M059J (cell line): Measurements from ENCODE around the gene ORC6. TPM values are rescaled to one million over a fixed set of nuclear protein-coding genes. Genes with fewer than 3 reads are reported as not detected.
"Not testable (repeated sequence)": the region's sequence is repeated elsewhere in the genome, so short reads cannot be mapped to it uniquely, and the experiment has no call there.

ENCODE experiments used
- DNase-seq: peaks from one replicate; pipeline ENCODE4 v3.0.0-alpha.2; 2012; ENCODE audit warnings: low read depth
- total RNA-seq: library from RNA; depleted of rRNA; stranded (reverse); fragments of >200 nt; shearing (Covaris generic); gene quantifications from 2 replicates; pipeline ENCODE4 v1.2.3, GENCODE V29; 2014; rRNA removed

The ORC6 gene, protein sequence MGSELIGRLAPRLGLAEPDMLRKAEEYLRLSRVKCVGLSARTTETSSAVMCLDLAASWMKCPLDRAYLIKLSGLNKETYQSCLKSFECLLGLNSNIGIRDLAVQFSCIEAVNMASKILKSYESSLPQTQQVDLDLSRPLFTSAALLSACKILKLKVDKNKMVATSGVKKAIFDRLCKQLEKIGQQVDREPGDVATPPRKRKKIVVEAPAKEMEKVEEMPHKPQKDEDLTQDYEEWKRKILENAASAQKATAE
- total RNA-seq: 44.9 and 60.6 TPM in 2 replicates

DNA sequence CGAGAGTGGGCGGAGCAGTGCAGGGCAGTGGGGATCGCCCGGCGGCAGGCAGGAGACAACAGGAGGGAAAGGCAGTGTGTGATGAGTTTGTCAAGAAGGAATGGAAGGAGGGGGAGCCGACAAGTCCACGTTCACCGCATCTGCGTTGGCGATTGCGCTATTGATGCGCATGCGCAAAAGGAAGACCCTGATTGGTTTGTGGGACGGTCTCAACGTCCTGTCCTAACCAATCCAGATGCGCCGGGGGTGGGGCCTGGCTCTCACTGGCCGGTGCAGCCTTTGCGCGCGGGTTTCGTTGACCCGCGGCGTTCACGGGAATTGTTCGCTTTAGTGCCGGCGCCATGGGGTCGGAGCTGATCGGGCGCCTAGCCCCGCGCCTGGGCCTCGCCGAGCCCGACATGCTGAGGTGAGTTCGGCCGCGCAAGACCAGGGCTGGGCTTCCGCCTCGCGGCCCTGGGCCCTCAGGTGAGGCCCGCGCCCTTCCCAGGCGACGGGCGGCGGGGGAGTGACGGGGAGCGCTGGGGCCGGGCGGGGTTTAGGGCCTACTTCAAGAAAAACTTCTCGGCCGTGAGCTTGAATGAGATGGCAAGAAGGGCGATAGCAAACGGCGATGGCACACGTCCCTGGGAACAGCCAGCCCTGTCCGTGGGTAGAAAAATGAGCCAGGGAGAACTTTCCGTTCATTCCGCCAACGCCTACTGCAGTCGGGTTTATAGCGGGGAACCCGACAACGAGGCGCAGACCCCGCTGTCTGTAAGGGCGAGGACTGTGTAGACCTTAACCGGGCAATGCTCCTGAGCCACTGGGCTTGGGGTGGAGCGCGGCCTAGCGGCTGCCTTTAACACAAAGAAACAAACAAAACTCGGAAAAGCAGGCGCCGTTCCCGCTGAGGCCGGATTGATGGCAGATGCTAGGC, at the start of gene ORC6:
Gene ORC6 (plus strand): TSS at position 295 of the 916 bp plus-strand sequence. CDS start 47 bp downstream, at position 342.
- DNase-seq: peak; percentile 96

DNA sequence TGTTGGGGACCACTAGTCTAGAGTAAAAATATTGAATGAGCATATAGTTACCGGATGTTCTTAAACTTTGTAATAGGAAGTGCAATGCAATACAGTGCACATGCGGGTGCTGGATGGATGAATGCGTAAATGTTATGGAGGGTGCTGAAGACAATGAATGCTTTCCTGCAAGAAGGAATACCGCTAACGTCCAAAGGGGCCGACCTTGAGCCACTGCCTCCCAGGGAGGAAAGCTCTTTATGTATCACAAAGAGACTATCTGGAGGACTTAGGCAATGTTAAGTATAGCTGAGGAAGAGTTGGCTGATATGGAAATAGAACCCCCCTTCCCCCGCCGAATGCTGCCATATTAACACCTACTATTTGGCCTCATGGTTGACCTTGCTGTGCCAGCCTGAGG, 40.8 kb upstream of the ORC6 start:
- DNase-seq: no peak

DNA sequence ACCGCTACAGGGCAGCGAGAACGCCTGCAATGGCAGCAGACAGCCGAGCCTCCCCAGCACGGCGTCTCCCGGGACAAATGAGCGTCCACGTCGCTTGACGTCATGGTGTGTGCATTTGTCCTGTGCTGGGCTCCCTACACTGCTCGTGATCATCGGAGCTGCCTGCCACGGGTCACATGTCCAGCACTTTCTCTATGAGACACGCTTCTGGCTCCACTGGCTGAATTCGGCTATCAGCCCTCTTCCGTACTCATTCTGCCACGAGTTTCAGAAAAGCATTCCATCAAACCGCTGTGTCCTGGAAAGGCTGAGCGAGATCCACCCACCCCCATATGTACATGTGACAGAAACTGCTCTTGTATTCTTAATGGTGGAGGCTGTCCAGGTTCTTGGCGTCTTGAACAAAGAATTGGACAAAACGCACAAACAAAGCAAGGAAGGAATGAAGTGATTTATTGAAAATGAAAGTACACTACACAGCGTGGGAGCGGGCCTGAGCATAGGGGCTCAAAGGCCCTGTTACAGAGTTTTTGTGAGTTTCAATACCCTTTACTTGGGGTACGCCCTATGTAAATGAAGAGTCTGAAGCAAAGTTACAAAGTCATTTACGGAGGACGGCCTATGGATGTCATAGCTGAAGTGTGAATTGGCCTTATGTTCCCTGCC, 39.7 kb upstream of the ORC6 start:
- DNase-seq: no peak

DNA sequence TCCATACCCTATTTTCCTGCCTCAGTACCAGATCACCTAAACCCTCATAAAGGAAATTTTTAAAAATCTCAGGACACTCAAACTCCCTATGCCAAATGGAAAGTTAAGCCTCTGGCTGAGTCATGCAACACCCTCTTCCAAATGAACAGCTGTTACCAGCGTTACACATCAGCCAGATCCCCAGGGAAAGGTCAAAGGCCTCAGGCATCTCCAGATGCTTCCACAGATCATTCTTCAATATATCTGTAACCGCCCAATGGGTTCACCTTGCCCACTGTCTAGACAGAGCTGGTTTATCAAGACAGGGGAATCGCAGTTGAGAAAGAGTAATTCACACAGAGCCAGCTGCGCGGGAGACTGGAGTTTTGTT, 39.2 kb upstream of the ORC6 start:
- no peak for DNase-seq

DNA sequence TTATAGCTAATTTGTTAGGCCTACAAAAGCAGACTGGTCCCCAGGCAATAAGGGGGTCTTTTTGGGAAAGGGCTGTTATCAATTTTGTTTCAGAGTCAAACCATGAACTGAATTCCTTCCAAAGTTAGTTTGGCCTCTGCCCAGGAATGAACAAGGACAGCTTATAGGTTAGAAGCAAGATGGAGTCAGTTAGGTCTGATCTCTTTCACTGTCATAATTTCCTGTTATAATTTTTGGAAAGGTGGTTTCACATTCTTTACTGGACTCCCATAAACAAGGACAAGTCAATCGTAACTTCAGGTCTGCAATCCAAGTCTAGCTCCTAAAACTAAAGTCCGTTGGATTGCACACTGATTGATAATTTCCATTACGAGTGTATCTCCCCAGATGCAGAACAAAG, 38.2 kb upstream of the ORC6 start:
- DNase-seq: no peak

DNA sequence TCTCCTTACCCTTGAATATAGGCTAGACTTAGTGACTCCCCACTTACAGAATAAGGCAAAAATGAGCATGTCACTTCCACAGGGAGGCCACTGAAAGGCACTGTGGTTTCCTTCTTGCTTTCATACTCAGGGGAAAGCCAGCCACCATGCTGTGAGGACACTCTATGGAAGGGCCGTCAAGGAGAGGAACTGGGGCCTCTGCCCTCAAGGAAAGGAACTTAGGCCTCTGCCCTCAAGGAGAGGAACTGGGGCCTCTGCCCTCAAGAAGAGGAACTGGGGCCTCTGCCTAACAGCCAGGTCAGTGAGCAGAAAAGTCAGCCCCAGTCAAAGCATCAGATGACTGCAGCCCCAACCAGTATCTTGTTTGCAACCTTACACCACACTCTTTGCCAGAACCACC, 30.5 kb upstream of the ORC6 start:
- DNase-seq: no peak

DNA sequence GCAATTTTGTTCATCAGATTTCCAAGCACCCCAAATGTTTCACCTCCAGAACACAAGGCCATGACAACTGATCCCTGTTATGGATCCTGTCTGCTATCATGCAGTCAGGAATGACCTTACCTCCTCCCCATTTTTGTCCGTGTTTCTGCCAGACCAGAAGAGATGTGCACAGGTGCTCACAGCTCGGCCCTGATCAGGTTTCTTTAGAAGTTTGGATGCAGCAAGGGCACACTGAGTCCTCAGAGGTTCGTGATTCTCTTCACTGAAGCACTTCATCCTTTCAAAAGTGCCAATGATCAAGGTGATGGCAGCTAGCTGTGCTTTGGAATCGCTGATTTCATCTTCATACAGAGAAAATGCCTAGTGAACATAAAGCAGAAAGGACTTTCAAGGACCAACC, 27.3 kb upstream of the ORC6 start:
- no peak for DNase-seq

DNA sequence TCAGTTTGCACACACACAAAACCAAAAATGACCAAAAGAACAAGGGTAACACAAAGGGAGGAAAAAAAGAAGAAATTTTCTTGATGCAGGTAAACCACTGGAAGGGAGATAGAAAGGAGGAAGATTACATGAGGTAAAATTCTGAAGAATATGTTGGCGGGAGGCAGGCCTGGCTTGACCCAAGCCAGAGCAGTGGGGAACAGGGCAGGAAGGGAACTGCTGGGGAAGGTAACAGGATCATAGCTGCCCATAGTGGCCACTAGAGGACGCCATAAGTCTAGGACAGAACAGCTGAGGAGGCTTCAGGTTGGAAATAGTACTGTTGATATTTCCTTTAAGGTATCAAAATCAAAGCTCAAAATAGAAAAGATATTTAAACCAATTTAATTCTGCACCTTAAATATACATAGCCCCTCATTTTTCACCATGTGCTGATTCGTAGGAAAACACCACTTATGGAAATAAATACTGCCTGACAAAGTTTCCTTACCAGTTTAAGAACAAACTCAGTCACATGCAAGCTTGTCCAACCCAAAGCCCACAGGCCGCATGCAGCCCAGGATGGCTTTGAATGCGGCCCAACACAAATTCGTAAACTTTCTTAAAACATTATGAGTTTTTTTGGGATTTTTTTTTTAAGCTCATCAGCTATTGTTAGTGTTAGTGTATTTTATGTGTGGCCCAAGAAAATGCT, 16.0 kb upstream of the ORC6 start:
- peak; percentile 61 for DNase-seq

DNA sequence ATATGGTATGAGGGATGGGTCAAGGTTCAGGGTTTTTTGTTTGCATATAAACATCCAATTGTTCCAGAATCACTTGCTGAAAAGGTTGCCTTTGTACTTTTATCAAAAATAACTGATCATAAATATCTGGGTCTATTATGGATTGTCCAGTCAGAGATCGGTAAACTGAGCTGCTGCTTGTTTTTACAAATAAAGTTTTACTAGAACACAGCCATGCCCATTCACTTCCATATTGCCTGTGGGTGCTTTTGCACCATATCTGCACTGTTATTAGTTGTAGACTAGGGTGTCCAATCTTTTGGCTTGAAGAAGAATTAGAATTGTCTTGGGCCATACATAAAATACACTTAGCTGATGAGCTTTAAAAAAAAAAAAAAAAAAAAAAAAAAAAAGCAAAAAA, 11.5 kb upstream of the ORC6 start:
- DNase-seq: not testable (repeated sequence)

DNA sequence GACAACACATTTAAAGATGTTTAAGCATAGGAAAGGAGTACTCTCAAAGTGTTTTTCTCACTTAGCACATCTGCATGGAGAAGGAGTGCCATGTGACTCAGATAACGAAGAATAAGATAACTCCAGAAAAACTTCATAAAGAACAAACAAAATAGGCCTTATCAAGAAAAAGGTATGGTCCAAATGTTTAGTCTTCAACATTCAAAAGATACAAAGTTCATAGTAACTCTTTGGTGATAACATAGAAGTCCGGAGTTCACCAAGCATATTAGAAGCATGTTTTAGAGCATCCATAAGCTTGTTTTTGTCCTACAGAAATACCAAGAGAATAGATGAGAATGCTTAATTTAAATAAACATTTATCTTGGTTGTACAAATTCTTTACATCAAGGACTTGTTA, 7.6 kb upstream of the ORC6 start:
- not testable (repeated sequence) for DNase-seq

DNA sequence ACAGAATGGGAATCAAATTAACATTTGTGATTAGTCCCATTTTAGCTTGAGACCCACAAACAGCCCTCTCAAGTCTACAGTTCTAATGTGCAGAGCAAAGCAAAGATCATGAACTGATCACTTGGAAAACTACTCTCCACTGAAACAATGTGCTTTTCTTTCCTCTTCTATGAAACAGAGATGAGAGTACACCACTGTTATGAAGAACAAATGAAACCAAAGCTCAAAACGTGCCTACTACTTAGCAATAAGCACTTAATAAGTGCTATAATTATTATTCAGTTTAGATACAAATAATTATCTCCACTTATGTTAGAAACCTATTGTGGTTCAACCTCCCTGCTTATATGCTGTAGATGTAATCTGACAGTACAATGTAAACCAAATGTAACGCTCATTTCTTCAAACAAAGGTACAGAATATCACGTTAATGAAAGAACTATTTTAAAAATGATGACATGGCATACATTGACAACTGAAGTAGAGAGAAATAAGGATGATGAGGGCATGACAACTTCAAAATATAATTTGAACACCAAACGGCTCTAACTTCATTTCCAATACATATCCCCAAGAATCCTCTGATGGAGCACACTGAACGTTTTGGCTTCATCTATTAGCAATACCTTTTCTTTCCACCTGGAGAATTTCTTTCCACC, 2.5 kb upstream of the ORC6 start:
- DNase-seq: no peak

DNA sequence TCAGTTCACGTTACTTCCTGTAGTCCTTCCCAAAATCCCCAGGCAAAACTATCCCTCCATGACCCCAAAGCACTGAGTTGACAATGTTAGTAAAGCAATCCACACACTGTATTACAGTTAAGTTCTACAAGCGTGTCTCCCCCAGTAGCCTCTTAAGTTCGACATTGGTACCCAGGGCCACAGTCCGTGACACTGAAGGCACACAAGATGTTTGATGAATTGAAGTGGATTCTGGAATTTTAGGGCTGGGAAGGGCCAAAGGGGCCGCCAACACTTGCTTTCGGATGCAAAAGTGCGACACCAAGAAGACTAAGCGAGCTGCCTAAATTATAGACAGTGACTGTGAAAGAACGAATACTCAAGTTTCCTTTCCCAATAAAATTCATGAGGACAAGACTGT, 2.0 kb upstream of the ORC6 start:
- DNase-seq: no peak

DNA sequence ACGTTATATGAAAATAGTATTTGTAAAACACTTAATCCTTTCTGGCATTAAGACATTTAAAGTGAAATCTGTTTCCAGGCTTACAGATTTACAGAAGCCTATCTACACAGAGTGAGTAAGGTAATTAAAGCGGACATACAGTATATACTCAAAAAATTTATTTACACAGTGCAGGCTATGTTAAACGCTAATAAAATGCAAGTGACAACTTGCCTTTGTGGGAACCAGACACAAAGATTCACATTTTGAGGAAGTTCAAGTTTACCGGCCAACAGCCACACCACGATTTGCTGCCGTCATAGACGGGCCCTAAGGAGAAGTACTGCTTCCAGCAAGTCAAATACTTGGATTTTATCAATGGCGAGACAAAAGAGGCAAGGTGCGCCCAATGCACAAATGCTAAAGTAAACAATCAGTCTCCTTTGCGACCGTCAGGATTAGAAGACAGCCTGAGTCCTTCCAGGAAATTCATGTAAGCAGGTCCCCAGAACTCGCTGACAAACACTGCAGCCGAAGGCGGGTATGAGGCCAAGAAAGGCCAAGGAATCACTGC, 1.3 kb upstream of the ORC6 start:
- no peak for DNase-seq

DNA sequence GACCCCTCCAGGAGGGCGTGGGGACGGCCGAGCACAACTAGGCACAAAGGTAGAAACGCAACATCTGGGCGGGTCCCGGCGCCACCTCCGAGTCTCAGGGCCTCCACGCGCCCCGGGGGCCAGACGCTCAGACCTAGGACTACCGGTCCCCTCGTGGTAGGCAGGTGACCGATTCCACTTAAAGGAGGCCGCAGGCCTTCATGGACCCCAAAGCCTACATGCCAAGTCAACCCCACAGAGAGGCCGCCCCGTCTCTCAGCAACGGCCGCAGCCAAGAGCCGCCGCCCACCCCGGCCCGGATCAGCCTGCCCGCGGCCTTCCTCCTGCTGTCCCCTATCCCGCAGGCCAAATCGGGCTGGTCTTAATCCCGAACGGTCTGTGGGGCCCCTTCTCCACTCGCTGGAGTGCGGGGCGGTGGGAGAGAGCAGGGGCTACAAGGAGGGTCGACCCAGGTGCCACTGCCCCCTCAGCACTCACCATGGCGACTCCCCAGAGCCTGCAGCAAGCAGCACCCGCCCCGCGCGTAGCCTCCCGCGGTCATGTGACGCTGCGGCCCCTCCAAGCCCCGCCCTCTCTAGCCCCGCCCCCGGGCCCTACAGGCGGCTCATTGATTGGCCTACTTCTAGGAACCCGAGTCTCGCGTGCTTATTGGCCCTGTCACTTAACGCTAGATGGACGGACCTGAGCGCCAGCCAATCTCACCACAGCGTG, 650 bp upstream of the ORC6 start, which contains the start of gene VPS35:
Gene VPS35 (minus strand): TSS at position 525 of the 711 bp plus-strand sequence. CDS start 45 bp downstream, at position 480.
- DNase-seq: peak; percentile 98

DNA sequence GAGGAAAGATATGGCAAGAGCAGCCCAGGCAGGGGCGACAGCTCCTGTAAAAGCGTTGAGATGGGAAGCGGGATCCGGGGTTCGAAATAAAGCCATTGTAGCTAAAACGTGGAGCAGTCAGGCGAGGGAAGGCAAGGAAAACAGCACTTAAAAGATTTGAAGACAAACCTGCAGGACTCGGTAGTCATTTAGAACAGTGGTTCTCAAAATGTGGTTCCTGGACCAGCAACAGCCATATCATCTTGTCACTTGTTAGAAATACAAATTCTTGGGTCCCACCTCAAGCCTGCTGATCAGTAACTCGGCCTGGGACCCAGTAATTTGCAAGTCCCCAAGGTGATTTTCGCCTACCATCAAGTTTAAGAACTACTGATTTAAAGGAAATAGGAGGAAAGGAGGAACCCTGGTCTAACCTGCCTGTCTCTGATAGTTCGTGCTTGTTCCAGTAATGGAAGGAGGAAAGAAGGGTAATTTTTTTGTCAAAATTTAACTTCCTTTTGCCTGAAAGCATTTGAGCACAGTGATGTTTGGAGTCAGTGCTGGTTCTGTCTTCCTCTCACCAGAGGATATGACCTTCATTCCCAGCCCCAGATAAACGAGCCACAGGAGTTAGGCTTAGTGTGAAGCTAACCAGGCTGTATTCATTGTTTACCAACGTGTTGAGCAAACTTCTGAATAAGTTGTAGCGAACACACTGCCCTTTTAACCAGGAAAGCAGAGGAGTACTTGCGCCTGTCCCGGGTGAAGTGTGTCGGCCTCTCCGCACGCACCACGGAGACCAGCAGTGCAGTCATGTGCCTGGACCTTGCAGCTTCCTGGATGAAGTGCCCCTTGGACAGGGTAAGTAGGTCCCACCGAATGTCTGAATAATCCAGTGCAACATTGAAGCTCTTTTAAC, 1.1 kb downstream of the ORC6 start:
- no peak for DNase-seq

DNA sequence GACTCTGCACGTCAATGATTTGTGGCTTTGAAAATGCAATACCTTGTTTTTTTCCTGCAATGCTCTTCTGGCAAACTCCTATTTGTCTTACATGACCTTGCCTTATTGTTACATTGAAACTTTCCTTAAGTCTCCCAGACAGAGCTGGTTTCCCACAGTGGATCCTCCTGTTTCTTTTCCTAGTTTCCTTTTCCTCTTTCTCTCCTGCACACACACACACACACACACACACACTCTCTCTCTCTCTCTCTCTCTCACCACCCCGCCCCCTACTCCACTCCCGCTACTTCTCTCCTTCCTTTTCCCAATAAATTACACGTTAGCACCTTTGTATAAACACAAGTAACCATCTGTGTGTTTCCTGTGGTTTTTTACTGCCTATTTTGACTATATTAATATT, 2.3 kb downstream of the ORC6 start:
- no peak for DNase-seq

DNA sequence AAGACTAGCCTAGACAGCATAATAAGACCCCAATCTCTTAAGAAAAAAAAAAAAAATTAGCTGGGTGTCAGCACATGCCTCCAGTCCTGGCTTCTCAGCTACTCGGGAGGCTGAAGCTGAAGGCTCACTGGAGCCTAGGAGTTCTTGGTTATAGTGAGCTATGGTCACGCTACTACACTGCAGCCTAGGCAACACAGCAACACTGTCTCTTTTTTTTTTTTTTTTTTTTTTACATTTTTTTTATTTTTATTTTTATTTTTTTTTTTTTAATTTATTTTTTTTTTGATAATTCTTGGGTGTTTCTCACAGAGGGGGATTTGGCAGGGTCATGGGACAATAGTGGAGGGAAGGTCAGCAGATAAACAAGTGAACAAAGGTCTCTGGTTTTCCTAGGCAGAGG, 4.1 kb downstream of the ORC6 start:
- DNase-seq: no peak

DNA sequence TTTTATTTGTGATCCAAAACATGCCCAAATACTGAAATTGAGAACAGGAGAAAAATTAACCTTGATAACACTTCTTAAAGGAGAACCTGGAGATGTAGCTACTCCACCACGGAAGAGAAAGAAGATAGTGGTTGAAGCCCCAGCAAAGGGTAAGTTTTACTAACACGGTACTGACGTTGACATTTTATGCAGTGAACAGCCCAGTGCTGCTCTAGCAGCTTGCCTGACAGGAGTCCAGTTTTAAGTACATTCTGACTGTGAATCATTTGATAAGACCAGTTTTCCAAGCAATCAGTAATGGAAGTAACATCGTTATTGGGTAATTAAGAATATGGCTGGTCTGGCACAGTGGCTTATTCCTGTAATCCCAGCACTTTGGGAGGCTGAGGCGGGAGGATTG, 6.5 kb downstream of the ORC6 start:
- no peak for DNase-seq

DNA sequence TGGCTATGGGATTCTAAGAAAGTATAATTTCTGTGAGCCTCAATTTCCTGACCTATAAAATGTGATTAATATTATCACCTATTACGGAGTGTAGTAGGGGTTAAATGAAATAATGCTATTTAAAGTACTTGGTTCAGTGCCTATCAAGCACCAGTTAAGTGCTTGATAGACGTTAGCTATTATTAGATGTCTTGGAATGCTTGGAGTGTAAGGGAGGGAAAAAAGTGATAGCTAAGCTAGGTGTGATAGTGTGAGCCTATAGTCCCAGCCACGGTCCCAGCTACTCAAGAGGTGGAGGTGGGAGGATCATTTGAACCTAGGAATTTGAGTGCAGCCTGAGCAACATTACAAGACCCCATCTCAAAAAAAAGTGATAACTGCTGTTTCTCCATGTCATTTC, 7.5 kb downstream of the ORC6 start:
- DNase-seq: no peak
